ENCODE data around the gene ANO8. TPM values are rescaled to one million over a fixed set of nuclear protein-coding genes. Genes with fewer than 3 reads are reported as not detected.
A peak's percentile ranks its signal among the peaks of the same experiment; 100 is the strongest.
"Not testable (repeated sequence)": the region's sequence is repeated elsewhere in the genome, so short reads cannot be mapped to it uniquely, and the experiment has no call there.

ANO8 gene
- total and polyA plus RNA-seq, 2 donors from 2014 or later, result 3.0 to 12.1 TPM

DNA sequence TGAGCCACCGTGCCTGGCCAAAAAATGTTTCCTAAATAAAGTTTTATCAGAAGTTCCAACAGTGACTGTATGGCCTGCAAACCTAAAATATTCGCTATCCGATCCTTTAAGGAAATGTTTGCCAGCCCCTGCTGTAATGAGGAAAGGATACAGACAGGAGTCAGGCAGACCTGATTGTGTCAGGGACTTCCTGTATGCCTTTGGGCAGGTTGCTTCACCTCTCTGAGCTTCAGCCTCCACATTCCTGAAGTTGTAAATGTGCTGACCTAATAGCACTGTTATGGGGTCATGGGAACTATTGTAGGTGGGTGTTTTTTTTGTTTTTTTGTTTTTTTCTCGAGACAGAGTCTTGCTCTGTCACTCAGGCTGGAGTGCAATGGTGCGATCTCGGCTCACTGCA, 37.7 kb downstream of the ANO8 start:
- intact Hi-C loops (cut with DNase I), result no loop called here

DNA sequence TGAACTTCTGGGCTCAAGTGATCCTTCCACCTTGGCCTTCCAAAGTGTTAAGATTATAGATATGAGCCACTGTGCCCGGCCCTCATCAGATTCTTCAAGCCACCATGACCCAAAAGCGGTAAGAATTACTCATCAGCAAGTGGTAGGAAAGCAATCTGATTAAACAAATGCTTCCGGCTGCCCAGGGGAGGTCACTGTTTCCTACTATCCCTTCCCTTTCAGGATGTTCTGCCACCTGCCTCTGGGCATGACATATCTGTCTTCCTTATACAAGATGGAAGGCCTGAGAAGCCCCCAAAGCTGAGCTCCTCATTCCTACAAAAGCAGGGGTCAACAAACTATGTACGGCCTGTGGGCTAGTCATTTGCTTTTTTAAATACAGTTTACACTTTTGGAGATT, 38.4 kb downstream of the ANO8 start:
- H3K27ac ChIP-seq (ENCODE audit: low read depth in 2 of 2, low read length in 2 of 2), result no peak overlapping the region
- intact Hi-C loops (cut with DNase I), result no loop called here
- no peak for DNase-seq
- no peak overlapping the region for H3K9ac ChIP-seq (ENCODE audit: low read length in 3 of 3)
- TF ChIP-seq, protein P1, sequence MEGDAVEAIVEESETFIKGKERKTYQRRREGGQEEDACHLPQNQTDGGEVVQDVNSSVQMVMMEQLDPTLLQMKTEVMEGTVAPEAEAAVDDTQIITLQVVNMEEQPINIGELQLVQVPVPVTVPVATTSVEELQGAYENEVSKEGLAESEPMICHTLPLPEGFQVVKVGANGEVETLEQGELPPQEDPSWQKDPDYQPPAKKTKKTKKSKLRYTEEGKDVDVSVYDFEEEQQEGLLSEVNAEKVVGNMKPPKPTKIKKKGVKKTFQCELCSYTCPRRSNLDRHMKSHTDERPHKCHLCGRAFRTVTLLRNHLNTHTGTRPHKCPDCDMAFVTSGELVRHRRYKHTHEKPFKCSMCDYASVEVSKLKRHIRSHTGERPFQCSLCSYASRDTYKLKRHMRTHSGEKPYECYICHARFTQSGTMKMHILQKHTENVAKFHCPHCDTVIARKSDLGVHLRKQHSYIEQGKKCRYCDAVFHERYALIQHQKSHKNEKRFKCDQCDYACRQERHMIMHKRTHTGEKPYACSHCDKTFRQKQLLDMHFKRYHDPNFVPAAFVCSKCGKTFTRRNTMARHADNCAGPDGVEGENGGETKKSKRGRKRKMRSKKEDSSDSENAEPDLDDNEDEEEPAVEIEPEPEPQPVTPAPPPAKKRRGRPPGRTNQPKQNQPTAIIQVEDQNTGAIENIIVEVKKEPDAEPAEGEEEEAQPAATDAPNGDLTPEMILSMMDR (IDR thresholded peaks at IDR 0.05; ENCODE audit: borderline replicate concordance, extremely low read depth, insufficient read depth), result no peak
- no peaks in the 10 kb centered on the region for H3K27me3 ChIP-seq (ENCODE audit: control insufficient read depth, insufficient read depth, low read length)
- H3K36me3 ChIP-seq (ENCODE audit: control insufficient read depth in 2 of 3, insufficient read depth in 3 of 3, low read length in 3 of 3), result no peaks in the 10 kb centered on the region
- no peak for FAIRE-seq
- H3K9me3 ChIP-seq (ENCODE audit: control insufficient read depth in 2 of 3, insufficient read depth in 1 of 3, low read length in 3 of 3), result no peaks in the 10 kb centered on the region
- no peaks in the 10 kb centered on the region for H3K4me1 ChIP-seq (ENCODE audit: control insufficient read depth in 2 of 3, insufficient read depth in 2 of 3, low read depth in 1 of 3, low read length in 3 of 3)
- H3K4me3 ChIP-seq (ENCODE audit: low read length in 3 of 3), result no peak overlapping the region

More for the DNA sequence above, 37.7 kb downstream of the ANO8 start:
- FAIRE-seq (no peak), DNase-seq (no peak)
- TF ChIP-seq, protein P1 (IDR thresholded peaks at IDR 0.05; ENCODE audit: borderline replicate concordance, extremely low read depth, insufficient read depth), result no peak
- Histone ChIP-seq H3K36me3 (ENCODE audit: control insufficient read depth in 2 of 3, insufficient read depth in 3 of 3, low read length in 3 of 3) (no peaks in the 10 kb centered on the region), H3K4me3 (ENCODE audit: low read length in 3 of 3) (no peak overlapping the region), H3K9me3 (ENCODE audit: control insufficient read depth in 2 of 3, insufficient read depth in 1 of 3, low read length in 3 of 3) (no peaks in the 10 kb centered on the region), H3K4me1 (ENCODE audit: control insufficient read depth in 2 of 3, insufficient read depth in 2 of 3, low read depth in 1 of 3, low read length in 3 of 3) (no peaks in the 10 kb centered on the region), H3K27ac (ENCODE audit: low read depth in 2 of 2, low read length in 2 of 2) (no peak overlapping the region), H3K9ac (ENCODE audit: low read length in 3 of 3) (no peak overlapping the region), H3K27me3 (ENCODE audit: control insufficient read depth, insufficient read depth, low read length) (no peaks in the 10 kb centered on the region)

DNA sequence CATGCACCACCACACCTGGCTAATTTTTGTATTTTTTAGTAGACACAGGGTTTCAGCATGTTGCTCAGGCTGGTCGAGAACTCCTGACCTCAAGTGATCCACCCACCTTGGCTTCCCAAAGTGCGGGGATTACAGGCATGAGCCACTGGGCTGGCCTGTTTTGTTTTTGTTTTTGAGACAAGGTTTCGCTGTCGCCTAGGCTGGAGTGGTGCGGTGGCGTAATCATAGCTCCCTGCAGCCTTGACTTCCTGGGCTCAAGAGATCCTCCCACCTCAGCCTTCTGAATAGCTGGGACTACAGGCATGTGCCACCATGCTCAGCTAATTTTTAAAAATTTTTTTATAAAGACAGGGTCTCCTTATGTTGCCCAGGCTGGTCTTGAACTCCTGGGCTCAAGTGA, 39.1 kb downstream of the ANO8 start:
- H3K27me3 ChIP-seq (ENCODE audit: control insufficient read depth, insufficient read depth, low read length); DNase-seq; H3K4me1 ChIP-seq (ENCODE audit: control insufficient read depth in 2 of 3, insufficient read depth in 2 of 3, low read depth in 1 of 3, low read length in 3 of 3); H3K9ac ChIP-seq (ENCODE audit: low read length in 3 of 3); H3K9me3 ChIP-seq (ENCODE audit: control insufficient read depth in 2 of 3, insufficient read depth in 1 of 3, low read length in 3 of 3); H3K4me3 ChIP-seq (ENCODE audit: low read length in 3 of 3); H3K27ac ChIP-seq (ENCODE audit: low read depth in 2 of 2, low read length in 2 of 2); H3K36me3 ChIP-seq (ENCODE audit: control insufficient read depth in 2 of 3, insufficient read depth in 3 of 3, low read length in 3 of 3); FAIRE-seq; intact Hi-C loops (cut with DNase I): not testable (repeated sequence)

DNA sequence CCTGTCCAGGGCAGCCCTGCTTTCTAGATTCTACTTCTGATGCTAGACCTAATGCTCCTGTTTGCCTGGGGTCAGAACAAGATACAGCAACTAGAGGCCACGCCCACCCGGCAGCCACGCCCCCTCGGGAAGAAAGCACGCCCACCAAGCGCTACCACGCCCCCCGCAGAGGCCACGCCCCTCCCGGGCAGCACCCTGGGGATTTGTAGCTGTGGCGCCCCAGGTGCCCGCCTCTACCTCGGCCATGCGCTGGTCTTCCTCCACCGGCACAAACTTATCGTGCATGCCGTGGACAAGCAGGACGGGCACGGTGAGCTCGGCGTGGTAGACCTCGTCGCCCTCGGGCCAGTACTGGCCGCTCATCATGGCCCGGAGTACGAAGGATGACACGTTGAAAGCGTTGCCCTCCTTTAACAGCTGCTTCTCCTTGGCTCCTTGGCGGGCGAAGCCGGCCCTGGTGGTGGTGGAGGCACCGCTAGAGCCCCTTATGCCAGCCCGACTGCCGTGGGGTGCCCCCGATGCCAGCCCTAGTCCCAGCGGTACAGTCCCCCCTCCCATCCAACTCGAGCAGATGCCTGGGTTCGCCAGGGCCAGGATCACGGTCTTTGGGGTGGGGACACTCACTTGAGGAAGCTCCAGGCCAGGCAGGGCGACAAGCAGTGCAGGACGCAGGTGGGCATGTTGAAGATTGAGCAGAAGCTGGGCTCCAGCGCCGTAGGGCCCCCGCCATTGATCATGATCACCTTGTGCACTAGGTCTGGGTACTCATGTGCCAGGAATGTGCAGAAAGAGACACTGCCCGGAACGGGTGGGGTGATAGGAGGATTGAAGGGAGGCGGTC, 40.4 kb downstream of the ANO8 start:
- FAIRE-seq (no peak), DNase-seq (peak in 1 of 5 donors; percentile 72)
- intact Hi-C loops (cut with DNase I), result no loop called here
- no peaks in the 10 kb centered on the region for H3K36me3 ChIP-seq (ENCODE audit: control insufficient read depth in 2 of 3, insufficient read depth in 3 of 3, low read length in 3 of 3)
- H3K9ac ChIP-seq (ENCODE audit: low read length in 3 of 3), result no peak overlapping the region
- no peak overlapping the region for H3K27ac ChIP-seq (ENCODE audit: low read depth in 2 of 2, low read length in 2 of 2)
- TF ChIP-seq, protein P1 (IDR thresholded peaks at IDR 0.05; ENCODE audit: borderline replicate concordance, extremely low read depth, insufficient read depth), result no peak
- no peak overlapping the region for H3K4me3 ChIP-seq (ENCODE audit: low read length in 3 of 3)
- no peaks in the 10 kb centered on the region for H3K27me3 ChIP-seq (ENCODE audit: control insufficient read depth, insufficient read depth, low read length)
- H3K9me3 ChIP-seq (ENCODE audit: control insufficient read depth in 2 of 3, insufficient read depth in 1 of 3, low read length in 3 of 3), result no peaks in the 10 kb centered on the region
- H3K4me1 ChIP-seq (ENCODE audit: control insufficient read depth in 2 of 3, insufficient read depth in 2 of 3, low read depth in 1 of 3, low read length in 3 of 3), result no peaks in the 10 kb centered on the region
